BE2C (cell line): ENCODE measurements around the gene MYDGF.

ENCODE experiments used
- DNase-seq: peaks from one replicate; pipeline ENCODE4 v3.0.0-alpha.2; 2020
- H3K27me3 ChIP-seq: fragments of 250-450 bp; sonication (Bioruptor Pico); 2 replicates; pipeline ENCODE4 v1.5.1; 2020; ENCODE audit warnings: mild to moderate bottlenecking
- H3K36me3 ChIP-seq: fragments of 250-450 bp; sonication (Bioruptor Pico); 2 replicates; pipeline ENCODE4 v1.5.1; 2020; ENCODE audit warnings: mild to moderate bottlenecking
- H3K4me1 ChIP-seq: fragments of 250-450 bp; sonication (Bioruptor Pico); 2 replicates; pipeline ENCODE4 v1.5.1; 2020
- H3K4me3 ChIP-seq: 2 replicates; pipeline ENCODE4 v1.5.1; 2011; ENCODE audit warnings: low read depth, low read length
- H3K9me3 ChIP-seq: fragments of 250-450 bp; sonication (Bioruptor Pico); 2 replicates; pipeline ENCODE4 v1.5.1; 2020
- TF ChIP-seq, protein P1 (sequence below): IDR thresholded peaks from 2 replicates; pipeline ENCODE4 v1.5.1; 2012; ENCODE audit warnings: mild to moderate bottlenecking, low read depth, low read length

MYDGF gene

DNA sequence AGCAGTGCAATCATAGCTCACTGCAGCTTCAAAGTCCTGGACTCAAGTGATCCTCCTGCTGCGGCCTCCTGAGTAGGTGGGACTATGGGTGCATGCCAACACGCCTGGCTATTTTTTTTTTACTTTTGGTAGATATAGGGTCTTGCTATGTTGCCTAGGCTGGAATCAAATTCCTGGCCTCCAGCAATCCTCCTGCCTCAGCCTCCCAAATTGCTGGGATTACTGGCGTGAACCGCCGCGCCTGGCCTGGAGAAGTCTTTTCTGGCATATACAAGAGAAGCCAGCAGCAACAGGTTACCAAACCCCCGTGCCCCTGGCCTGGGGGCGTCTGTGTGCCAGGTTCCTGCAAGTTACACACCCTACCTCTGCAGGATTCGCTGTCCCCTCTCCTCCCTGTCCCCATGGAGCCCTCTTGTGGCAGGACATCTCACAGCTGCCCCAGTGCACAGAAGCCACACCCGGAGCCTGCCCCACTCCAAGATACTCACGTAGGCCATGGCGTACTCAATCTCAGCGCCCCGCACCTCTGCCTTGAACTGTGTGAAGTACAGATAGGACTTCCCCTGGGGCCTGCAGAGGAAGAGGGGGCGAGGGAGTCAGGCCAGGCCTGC lies 9.9 kb downstream of the MYDGF start:
- Histone ChIP-seq H3K4me1 (no peaks in the 10 kb centered on the region), H3K4me3 (no peak overlapping the region), H3K27me3 (no peaks in the 10 kb centered on the region), H3K36me3 (peaks cover 45% of the 10 kb centered on the region), H3K9me3 (no peaks in the 10 kb centered on the region)
- TF ChIP-seq, protein P1, sequence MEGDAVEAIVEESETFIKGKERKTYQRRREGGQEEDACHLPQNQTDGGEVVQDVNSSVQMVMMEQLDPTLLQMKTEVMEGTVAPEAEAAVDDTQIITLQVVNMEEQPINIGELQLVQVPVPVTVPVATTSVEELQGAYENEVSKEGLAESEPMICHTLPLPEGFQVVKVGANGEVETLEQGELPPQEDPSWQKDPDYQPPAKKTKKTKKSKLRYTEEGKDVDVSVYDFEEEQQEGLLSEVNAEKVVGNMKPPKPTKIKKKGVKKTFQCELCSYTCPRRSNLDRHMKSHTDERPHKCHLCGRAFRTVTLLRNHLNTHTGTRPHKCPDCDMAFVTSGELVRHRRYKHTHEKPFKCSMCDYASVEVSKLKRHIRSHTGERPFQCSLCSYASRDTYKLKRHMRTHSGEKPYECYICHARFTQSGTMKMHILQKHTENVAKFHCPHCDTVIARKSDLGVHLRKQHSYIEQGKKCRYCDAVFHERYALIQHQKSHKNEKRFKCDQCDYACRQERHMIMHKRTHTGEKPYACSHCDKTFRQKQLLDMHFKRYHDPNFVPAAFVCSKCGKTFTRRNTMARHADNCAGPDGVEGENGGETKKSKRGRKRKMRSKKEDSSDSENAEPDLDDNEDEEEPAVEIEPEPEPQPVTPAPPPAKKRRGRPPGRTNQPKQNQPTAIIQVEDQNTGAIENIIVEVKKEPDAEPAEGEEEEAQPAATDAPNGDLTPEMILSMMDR: peak; percentile 61
- DNase-seq: peak; percentile 66

DNA sequence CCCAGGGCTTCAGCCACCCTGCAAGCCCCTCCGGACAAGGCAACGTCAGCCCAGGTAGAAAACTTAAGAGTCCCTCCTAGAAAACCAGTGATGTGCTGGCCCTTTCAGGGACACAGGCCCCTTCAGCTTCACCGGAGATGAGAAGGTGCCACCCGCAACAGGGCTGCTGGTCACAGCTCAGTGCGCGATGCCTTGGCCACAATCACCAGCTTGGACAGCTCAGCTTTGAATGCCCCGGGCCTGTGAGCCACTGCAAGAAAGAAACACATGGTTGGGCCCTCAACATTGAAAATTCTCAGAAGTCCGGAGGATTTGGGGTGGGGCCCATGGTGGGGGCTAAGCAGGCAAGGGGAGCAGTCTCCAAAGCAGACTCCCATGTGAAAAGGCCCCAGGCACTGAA lies 12.3 kb downstream of the MYDGF start:
- no peaks in the 10 kb centered on the region for H3K4me1 ChIP-seq
- no peak for DNase-seq
- no peak overlapping the region for H3K4me3 ChIP-seq
- TF ChIP-seq, protein P1: no peak
- H3K36me3 ChIP-seq: peaks cover 42% of the 10 kb centered on the region
- H3K27me3 ChIP-seq: no peaks in the 10 kb centered on the region
- no peaks in the 10 kb centered on the region for H3K9me3 ChIP-seq

DNA sequence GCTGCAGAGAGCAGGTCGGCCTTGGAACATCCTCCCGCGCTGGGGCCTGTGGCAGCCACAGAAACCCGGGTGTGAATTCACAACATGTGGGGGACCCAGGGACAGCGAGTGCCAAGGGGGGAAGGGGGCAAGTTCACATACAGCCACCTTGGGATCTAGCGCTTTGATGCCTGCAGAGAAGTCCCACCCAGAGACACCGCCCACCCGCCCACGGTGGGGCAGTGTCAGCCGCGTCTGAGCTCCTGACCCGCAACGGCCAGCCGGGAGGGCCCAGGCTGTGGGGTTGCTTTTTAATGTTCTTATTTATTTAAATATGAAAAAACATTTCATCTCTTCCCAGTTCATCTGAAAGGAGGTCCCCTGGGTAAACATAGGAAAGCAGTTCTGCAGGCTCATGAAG lies 12.9 kb downstream of the MYDGF start:
- peaks cover 38% of the 10 kb centered on the region for H3K36me3 ChIP-seq
- DNase-seq: no peak
- H3K27me3 ChIP-seq: no peaks in the 10 kb centered on the region

DNA sequence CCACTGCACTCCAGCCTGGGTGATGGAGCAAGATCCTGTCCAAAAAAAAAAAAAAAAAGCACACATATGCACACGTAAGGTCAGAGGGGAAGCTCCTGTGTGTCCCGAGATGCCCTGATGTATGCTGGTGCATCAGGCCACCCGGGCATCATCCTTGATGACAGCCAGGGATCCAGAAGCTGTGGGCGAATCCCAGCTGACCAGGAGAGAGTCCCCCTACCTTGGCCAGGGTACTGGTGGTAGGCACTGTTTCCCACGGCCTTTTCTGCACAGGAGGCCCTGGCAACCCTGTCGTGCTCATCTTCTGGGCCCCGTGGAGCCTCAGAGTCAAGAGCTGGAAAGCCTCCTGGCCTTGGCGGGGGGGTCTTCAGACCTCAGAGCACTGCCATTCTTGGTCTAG lies 14.0 kb downstream of the MYDGF start:
- Histone ChIP-seq H3K36me3 (peaks cover 34% of the 10 kb centered on the region), H3K4me1 (no peaks in the 10 kb centered on the region)

More for the DNA sequence above, 12.9 kb downstream of the MYDGF start:
- no peaks in the 10 kb centered on the region for H3K4me1 ChIP-seq
- TF ChIP-seq, protein P1: no peak
- H3K4me3 ChIP-seq: no peak overlapping the region
- H3K9me3 ChIP-seq: no peaks in the 10 kb centered on the region

DNA sequence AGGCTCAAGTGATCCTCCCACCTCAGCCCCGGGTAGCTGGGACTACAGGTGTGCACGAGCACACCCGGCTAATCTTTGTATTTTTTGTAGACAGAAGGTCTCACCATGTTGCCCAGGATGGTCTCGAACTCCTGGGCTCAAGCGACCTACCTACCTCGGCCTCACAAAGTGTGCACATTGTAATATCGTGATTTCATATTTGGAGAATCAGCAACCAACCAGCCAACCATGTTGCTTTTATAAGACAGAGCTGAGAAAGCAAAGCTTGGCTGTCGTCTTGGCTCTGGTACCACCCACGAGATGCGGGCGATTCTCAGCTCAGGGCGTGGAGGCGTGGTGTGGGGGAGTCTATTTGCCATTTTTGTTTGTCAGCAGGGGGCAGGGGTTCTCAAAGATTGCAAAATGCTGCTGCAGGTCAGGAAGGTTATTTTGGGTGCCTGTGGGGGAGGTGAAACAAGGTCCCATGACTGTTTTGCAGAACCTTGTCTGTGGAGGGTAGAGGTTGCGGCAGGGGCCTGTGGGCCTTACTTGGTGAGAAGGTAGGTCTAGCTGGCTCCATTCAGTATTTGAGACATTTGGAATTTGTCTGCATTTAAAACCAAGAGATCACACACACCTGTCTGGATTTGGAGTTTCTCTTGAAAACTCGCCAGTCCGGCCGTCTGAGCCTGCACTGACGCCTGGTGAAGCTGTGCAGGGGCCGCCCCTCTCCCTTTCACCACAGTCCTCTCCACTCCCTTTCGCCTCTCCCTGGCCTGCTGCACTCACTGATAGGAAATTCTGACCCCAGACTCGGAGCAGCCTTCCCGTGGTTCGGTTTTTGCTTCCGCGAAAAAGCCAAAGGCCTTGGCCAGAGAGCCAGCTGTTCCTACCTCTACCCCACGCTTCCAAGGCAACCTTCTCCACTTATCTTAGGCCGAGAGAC lies 15.4 kb downstream of the MYDGF start:
- Histone ChIP-seq H3K27me3 (no peaks in the 10 kb centered on the region), H3K4me1 (no peaks in the 10 kb centered on the region), H3K36me3 (peaks cover 27% of the 10 kb centered on the region), H3K9me3 (no peaks in the 10 kb centered on the region), H3K4me3 (no peak overlapping the region)
- TF ChIP-seq, protein P1: no peak
- DNase-seq: no peak

More for the DNA sequence above, 14.0 kb downstream of the MYDGF start:
- no peaks in the 10 kb centered on the region for H3K9me3 ChIP-seq
- no peak for DNase-seq
- no peak overlapping the region for H3K4me3 ChIP-seq
- no peaks in the 10 kb centered on the region for H3K27me3 ChIP-seq
- TF ChIP-seq, protein P1: no peak
